Measurements from ENCODE around the gene STRIP1.

DNA sequence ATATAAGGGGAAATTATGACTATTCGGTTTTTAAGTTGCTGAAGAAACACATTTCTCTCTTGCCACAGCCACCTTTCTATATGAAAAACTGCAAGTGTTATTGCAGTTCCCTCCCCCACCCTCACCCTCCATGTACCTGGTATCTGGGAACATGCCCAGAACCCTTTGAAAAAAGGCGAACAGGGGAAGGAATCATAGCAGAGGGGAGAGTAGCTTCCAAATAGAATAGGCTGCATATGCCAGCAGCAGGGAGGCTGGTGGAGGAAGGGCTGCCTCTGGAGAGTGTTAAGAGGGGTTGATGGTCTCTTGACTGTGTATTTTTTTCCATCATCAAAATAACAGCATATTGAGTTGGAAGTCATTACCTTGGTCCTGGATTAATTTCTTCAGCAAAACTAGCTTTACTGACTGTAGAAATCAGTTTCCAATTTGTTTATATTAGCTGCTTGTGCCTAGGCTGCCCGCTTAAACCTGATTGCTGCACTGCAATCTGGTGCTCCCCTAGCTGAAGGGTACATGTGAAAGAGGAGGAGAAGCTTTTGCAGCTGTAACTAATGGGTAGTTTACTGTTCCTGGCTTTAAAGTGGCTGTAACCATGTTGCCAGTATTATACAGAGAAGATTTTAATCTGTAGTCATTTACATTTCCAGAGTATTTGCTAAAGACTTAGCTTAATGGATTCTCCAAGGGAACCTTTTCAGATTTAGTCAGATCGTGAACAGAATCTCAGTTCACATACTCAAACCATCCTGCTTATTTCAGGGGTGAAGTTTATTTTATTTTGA, 27.2 kb upstream of the STRIP1 start:
- TF ChIP-seq, protein P1, sequence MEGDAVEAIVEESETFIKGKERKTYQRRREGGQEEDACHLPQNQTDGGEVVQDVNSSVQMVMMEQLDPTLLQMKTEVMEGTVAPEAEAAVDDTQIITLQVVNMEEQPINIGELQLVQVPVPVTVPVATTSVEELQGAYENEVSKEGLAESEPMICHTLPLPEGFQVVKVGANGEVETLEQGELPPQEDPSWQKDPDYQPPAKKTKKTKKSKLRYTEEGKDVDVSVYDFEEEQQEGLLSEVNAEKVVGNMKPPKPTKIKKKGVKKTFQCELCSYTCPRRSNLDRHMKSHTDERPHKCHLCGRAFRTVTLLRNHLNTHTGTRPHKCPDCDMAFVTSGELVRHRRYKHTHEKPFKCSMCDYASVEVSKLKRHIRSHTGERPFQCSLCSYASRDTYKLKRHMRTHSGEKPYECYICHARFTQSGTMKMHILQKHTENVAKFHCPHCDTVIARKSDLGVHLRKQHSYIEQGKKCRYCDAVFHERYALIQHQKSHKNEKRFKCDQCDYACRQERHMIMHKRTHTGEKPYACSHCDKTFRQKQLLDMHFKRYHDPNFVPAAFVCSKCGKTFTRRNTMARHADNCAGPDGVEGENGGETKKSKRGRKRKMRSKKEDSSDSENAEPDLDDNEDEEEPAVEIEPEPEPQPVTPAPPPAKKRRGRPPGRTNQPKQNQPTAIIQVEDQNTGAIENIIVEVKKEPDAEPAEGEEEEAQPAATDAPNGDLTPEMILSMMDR (IDR thresholded peaks at IDR 0.05): no peak
- TF ChIP-seq POLR2A (IDR thresholded peaks at IDR 0.05): no peak
